ENCODE data around the gene PNCK. TPM values are rescaled to one million over a fixed set of nuclear protein-coding genes. Genes with fewer than 3 reads are reported as not detected.
A peak's percentile ranks its signal among the peaks of the same experiment; 100 is the strongest.
"Not testable (repeated sequence)": the region's sequence is repeated elsewhere in the genome, so short reads cannot be mapped to it uniquely, and the experiment has no call there.

PNCK gene
- total RNA-seq, 1 experiment from 2014 or later, result not detected

DNA sequence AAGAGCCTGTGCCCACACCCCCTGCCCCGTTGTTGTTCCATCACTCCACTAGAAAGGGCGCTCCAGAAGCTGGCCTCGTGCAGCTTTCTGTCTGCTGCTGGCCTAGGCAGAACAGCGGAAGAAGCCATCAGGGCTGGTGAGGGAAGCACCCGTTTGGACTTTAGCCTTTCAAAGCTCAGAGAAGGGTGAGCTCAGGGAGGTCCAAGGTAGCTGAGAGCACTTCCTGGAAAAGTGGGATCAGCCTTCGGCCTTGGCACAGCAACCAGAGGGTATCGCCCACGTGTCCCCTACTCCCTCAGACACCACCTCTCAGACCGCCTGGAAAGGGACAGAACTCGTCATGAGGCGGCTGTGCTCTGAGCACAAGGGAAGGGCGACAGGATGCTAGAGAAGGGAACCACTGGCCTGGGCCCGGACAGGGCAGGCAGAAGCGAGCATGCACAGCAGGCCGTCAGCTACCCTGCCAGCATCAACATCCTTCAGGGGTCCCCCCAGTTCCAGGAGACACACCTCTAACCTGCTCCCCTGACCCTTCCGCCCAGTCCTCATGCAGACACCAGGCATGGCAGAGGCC is 25.7 kb upstream of the PNCK start:
- not testable (repeated sequence) for DNase-seq (ENCODE audit: low read depth)

DNA sequence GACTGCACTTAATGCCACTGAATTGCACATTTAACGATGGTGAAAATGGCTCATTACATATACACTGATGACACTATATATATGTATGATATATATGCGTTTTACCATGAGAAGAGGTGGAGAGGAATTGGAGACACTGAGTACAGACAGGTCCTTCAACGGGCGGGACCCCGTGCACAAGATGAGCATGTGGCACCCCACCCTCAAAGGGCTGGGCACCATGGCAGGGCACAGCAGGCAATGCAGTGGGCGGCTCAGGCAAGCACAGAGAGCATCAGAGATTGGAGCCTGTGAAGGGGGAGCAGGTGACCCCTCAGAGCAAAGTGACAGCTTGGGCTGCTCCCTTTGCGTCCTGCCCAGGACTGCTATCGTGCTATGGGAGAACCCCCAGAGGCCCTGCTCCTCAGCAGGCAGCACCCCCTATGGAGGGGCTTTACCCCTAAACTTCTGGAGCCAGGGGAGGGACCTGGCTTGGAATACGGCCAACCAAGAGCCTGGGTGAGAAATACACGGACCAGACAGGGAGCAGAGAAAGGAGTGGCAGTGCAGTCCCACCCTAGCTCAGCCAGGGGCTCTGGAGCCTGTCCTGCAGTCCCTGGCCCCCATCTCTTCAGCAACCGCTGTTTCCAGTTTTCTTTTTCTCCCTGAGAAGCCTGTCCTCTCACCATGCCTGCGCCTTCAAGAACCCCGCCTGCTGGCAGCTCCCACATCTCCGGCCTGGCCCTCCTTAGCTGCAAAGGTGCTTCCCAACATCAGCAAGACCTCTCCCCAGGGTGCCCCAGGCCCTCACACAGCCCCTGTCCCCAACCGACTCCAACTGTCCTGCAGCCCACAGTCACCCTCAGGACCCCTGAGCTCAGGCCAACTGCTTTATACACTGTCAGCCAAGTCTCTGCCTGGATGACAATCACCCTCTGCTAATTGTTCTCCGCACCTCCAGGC is 24.6 kb upstream of the PNCK start:
- no peak for DNase-seq (ENCODE audit: low read depth)

DNA sequence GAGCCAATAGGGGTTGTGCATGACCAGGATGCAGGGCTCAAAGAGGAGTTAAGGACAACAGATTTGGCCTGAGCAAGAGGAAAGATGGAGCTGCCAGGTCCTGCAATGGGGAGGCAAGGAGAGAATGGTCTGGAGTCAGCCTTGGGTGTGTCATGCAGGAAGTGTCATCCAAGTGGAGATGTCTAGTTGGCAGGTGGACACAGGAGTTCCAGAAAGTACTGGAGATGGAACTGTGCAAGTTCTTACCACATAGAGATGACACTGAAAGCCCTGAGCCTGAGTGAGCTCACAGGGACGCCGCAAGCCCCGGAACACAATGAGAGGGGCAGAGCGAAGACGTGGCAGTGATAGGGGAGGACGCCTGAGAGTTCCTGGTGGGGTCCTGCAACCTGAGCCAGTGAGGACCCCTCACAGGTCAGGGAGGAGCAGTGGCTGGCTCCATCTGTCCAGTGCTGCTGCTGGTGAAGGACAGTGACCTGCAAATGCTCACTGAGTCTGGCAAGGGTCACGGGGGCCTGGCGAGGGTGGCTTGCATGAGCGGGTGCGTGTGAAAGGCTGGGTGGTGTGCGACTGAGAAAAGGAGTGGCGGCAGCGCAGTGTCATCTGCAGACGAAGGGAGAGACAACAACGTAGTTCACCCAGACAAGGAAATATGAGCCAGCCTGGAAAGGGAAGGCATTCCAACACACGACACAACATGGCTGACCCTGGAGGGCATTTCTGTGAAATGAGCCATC is 23.5 kb upstream of the PNCK start:
- not testable (repeated sequence) for DNase-seq (ENCODE audit: low read depth)

DNA sequence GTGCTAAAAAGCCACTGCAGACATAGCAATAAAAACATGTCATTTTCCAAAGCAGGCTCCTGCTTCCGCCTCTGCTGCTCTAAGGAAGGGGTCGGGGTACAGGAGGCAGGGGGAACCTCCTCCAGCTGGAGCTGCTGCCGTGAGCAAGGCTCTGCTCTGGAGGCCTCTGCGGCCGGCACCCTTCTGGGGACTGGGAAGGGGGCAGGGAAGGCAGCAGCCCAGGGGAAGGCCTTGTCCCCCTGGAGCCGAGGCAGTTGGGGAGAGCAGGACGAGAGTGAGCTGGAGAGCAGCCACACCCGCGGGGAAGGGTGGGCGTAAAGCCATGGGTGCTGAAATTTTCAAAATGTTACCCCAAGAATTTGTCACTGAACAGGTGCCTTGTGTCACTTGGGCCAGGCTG is 22.9 kb upstream of the PNCK start:
- DNase-seq (ENCODE audit: low read depth), result not testable (repeated sequence)

DNA sequence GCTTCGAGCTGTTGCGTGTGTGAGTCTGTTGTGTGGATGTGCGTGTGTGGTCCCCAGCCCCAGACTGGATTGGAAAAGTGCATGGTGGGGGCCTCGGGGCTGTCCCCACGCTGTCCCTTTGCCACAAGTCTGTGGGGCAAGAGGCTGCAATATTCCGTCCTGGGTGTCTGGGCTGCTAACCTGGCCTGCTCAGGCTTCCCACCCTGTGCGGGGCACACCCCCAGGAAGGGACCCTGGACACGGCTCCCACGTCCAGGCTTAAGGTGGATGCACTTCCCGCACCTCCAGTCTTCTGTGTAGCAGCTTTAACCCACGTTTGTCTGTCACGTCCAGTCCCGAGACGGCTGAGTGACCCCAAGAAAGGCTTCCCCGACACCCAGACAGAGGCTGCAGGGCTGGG is 22.5 kb upstream of the PNCK start:
- no peak for DNase-seq (ENCODE audit: low read depth)

DNA sequence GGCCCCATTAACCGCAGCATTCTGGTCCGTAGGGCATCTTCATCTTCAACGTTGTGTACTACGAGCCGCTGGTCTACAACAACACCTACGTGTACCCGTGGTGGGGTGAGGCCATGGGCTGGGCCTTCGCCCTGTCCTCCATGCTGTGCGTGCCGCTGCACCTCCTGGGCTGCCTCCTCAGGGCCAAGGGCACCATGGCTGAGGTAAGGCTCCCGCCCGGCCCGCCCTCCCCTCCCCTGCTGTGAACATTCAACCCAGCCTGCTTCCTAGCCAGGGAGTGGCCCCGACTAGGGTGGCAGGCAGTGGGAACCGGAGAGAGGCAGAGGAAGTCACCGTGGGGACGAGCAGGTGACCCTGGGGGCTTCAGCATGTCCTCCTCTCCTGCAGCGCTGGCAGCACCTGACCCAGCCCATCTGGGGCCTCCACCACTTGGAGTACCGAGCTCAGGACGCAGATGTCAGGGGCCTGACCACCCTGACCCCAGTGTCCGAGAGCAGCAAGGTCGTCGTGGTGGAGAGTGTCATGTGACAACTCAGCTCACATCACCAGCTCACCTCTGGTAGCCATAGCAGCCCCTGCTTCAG is 21.2 kb upstream of the PNCK start:
- no peak for DNase-seq (ENCODE audit: low read depth)

DNA sequence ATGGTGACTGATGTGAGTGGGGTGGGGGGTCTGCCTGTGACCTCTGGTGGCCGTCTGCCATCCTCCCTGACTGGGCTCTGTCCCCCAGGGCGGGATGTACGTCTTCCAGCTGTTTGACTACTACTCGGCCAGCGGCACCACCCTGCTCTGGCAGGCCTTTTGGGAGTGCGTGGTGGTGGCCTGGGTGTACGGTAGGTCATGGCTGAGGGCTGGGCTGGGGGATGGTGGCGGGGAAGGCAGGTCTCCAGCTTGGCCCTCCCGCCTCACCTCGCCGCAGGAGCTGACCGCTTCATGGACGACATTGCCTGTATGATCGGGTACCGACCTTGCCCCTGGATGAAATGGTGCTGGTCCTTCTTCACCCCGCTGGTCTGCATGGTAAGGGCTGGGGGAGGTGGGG is 20.6 kb upstream of the PNCK start:
- not testable (repeated sequence) for DNase-seq (ENCODE audit: low read depth)

DNA sequence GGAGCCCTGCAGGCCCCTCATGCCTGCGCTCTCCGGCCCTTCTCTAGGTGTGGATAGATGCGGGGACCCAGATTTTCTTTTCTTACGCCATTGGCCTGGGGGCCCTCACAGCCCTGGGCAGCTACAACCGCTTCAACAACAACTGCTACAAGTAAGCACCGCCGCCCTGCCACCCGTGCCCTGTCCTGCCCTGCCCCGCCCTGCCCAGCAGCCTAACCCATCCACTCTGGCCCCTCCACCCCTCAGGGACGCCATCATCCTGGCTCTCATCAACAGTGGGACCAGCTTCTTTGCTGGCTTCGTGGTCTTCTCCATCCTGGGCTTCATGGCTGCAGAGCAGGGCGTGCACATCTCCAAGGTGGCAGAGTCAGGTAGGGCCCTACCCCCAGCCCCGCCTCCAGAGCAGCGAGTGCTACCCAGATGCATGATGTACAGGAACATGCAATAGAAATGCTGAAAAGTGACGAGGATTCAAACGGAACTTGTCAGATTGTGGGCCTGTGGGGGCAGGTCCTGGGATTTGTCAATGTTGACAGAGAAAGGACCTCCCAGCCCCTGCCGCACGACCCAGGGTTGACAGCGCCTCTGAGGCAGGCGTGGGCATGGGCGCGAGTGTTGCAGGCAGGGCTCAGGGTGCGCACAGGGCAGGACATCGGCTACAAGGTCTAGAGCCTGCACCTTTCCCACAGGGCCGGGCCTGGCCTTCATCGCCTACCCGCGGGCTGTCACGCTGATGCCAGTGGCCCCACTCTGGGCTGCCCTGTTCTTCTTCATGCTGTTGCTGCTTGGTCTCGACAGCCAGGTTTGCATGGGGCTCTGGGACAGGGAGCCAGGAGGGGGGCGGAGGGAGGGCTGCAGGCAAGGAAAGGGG is 19.8 kb upstream of the PNCK start:
- no peak for DNase-seq (ENCODE audit: low read depth)

DNA sequence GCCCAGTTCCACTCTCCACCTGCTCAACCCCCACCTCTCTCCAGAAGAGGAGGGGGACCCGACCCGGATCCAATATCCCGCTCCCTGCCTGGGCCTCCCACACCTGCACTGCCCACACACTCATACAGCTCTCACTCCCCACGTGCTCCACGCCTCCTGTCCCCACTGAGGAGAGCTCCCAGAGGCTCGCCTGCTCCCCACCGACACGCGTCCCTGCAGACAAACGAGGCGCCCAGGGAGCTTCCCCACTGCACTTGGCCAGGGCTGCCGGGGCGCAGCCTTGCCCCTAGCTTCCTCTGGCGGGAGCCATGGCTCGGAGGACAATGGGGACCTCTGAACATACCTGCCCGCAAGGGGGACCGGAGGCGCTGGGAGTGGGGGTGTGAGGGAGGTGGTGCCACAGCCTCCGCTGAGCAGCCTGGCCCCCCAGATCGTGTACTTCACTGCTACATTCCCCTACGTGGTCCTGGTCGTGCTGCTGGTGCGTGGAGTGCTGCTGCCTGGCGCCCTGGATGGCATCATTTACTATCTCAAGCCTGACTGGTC is 19.1 kb upstream of the PNCK start:
- DNase-seq (ENCODE audit: low read depth), result no peak

DNA sequence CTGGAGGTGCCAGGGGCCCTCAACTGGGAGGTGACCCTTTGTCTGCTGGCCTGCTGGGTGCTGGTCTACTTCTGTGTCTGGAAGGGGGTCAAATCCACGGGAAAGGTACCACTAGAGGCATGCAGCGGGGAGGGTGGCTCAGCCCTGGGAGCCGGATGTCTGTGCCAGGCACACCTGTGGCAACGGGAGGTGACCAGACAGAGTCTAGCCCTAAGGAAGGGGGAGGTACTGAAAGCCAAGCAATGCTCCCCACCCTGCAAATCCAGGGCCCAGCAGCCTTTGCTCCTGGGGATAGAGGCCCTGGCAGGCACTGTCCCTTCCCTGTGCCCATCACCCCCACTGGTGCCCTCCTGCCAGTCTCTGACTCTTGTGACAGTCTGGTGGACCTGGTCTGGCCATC is 18.4 kb upstream of the PNCK start:
- no peak for DNase-seq (ENCODE audit: low read depth)

DNA sequence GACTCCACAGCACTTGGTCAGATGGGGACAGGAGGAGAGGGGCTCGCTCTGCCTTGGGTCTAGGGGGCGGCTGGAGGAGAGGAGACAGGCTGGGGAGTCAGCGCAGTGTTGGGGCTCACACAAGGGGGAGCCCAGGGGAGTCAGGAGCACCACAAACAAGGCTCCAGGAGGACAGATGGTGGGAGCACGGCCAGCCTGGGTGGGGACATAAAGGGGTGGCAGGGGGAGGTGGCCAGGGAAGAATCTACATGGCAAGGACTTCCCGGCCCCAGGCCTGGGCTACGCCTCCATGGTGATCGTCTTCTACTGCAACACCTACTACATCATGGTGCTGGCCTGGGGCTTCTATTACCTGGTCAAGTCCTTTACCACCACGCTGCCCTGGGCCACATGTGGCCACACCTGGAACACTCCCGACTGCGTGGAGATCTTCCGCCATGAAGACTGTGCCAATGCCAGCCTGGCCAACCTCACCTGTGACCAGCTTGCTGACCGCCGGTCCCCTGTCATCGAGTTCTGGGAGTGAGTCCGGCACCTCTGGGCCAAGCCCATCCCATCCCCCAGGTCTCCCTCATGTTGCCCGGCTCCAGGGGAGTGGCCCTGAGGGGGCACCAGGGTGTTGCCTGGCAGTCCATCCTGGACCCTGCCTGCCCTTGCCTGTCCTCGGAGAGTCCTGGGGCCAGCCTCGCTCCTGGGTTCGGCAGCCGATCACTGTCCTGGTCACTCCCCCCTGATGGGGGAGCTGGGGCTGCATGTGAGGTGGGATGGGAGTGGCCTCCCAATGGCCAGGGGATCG is 17.6 kb upstream of the PNCK start:
- not testable (repeated sequence) for DNase-seq (ENCODE audit: low read depth)

DNA sequence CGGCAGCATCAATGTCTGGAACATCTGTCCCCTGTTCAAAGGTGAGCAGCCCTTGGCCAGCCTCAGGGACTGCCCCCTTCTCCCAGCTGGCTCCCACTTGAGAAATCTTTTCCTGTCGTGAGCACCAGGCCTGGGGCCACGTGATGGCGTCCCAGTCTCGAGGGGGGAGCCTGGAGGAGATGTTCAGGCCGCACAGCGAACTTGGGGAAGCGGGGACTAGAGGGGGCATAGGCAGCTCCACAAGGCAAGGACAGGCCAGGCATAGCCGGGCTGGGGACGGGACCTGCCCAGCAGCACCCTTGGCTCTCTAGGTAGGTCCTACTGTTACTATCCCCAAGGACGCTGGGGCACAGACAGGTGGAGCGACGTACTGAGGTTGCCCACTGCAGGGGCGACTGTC is 16.9 kb upstream of the PNCK start:
- no peak for DNase-seq (ENCODE audit: low read depth)

DNA sequence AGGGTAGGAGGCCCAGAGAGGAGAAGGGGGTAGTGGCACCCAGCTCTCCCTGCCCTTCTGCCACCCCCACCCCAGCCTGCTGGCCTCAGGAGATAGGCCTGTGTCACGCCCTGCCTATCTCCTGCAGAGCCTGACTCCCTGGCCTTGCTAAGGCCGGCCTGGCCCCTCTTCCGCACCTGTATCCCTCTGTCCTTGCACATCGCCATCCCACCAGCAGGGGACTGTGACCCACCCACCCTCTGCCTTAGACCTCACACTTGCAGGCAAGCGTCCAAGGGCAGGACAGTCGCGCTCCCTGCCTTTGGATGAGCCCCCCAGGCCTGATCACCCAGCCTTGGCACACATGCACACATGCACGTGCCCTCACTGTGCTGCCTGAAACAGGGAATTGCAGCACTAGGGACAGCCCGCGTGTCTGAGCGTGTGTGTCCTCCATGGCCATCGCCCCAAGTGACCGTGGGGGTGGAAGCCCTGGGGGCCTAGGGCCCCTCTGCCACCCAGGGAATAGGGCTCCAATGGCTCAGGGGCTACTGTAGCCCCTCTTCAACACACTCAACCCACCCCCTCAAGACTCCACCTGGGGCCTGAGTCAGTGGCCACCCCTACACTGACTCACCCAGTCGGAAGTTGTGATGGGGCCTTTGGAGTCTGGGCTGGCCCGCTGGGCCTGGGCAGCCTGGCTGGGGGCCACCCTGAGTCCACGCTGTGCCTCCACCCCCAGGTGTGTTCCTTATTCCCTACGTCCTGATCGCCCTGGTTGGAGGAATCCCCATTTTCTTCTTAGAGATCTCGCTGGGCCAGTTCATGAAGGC is 16.2 kb upstream of the PNCK start:
- DNase-seq (ENCODE audit: low read depth), result peak; percentile 8

DNA sequence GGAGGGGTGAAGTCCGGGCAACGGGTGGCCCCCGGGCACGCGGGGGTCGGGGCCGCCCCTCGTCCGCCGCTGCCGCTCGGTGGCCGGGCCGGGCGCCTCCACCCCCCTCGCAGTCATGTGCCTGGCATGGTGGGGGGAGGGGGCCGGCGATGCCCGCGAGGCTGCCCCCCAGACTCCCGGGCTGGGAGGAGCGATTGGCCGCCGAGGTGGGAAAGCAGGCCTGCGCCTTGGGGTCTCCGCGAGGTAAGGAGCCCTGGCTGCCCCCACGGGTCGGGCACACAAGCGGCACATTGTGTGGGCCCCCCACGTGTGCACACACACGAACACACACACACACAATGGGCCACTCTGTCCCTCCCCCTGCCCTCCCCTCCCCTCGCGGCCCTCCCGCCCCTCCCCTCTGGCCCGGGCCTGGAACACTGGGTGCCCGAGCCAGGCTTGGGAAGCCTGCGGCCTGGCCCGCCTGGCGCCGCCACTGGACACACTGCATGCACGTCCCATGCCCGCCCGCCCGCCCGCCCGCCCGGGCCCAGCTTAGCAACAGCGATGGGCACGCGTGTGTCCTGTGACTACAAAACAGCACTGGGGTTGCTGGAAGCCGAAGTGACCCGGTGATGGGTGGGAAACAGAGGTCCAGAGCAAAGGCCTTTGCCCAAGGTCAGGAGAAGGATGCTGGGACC is 15.4 kb upstream of the PNCK start:
- DNase-seq (ENCODE audit: low read depth), result peak; percentile 20

DNA sequence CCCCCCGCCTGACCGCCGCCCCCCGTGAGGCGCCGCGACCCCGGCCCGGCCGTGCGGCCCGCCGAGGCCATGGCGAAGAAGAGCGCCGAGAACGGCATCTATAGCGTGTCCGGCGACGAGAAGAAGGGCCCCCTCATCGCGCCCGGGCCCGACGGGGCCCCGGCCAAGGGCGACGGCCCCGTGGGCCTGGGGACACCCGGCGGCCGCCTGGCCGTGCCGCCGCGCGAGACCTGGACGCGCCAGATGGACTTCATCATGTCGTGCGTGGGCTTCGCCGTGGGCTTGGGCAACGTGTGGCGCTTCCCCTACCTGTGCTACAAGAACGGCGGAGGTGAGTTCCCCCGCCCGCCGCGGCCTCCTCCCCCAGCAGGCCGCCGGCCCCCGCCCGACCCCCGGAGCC is 14.9 kb upstream of the PNCK start:
- no peak for DNase-seq (ENCODE audit: low read depth)

DNA sequence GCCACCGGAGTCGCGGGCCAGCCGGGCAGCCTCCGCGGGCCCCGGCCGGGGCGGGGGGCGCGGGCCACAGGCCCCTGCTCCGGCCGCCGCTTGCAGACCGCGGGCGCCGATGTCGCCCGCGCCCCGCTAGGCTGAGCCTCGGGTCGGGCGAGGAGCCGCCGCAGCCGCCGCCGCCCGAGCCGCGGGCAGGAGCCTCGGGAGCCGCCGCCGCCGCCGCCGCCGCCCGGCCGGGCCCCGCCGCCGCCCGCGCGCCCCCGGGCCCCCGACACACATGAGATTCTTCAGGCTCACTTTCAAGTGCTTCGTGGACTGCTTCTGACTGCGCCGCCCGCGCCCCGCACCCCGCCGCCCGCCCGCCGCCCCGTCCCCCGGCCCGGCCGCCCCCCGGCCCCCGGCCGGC is 14.5 kb upstream of the PNCK start:
- no peak for DNase-seq (ENCODE audit: low read depth)

DNA sequence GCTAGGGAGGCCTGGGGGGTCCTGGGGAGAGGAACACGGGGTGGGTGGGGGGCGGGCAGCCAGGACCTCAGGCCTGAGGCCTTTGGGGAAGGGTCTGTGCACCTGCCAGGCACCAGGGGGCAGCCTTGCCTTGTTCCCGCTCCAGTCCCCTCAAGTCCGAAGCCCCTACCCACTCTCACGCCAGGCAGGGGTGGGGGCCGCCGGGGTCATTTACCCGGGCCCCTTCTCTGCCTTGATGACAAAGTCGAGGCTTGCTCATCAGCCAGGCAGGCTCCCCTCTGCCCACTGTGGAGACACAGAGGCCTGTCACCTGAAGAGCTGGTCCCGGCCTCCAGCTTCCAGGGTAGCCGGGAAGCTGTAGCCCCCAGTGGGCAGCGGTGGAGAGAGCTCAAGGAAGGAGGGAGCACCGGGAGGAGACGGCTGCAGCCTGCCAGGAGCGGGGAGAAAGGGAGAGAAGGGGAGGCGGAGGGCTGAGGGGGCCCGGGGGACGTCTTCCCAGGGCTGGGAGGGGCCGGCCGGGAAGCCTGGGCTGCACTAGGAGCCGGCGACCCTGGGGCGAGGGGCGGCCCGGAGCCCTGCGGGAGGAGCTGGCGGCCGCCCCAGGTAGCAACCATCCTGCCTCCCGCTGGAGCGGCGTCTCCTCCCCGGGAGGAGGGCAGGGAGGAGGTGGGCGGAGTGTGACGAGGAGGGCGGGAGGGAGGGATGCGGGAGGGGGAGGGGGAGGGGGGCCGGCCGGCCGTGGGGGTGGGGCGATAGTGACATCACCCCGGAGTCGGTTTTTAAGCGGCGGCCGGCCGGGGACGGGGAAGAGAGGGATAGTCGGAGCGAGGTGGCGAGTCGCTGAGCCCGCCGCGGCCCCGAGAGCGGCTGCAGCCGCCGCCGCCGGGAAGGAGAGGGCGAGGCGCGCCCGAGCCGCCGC is 13.8 kb upstream of the PNCK start, which contains the start of gene SLC6A8:
Gene SLC6A8 (plus strand): TSS at position 806 of the 919 bp plus-strand sequence. CDS start 649 bp downstream, outside the sequence.
- peak; percentile 60 for DNase-seq (ENCODE audit: low read depth)
